Neural cell (in vitro differentiated cells): ENCODE results near the gene HLCS. TPM values are rescaled to one million over a fixed set of nuclear protein-coding genes. Genes with fewer than 3 reads are reported as not detected.

Experiments used
- H2AFZ ChIP-seq: fragments of 200-600, 300-800 bp; sonication (generic), shearing (Covaris generic); 2 replicates; pipeline ENCODE4 v1.6.0; 2014; ENCODE audit warnings: low read depth, mild to moderate bottlenecking, antibody characterized with exemption, low read length, moderate library complexity
- H3F3A ChIP-seq: fragments of 200-600 bp; shearing (Covaris generic); 2 replicates; pipeline ENCODE4 v1.6.1; 2016; ENCODE audit warnings: mild to moderate bottlenecking, moderate library complexity, mixed read lengths, antibody characterized with exemption, low read length; ENCODE audit not compliant: insufficient read depth, poor library complexity, severe bottlenecking
- H3K27ac ChIP-seq: fragments of 200-600, 300-800 bp; sonication (generic), shearing (Covaris generic); 2 replicates; pipeline ENCODE4 v1.5.1; 2014; ENCODE audit warnings: mild to moderate bottlenecking, low read length, moderate library complexity
- H3K27me3 ChIP-seq: fragments of 300-800, 200-600 bp; sonication (generic), shearing (Covaris generic); 2 replicates; pipeline ENCODE4 v1.6.0; 2014; ENCODE audit warnings: mild to moderate bottlenecking, low read depth, low read length, moderate library complexity; ENCODE audit not compliant: insufficient read depth
- H3K36me3 ChIP-seq: fragments of 300-800, 200-600 bp; sonication (generic), shearing (Covaris generic); 2 replicates; pipeline ENCODE4 v1.5.1; 2014; ENCODE audit warnings: mild to moderate bottlenecking, antibody characterized with exemption, low read length, moderate library complexity; ENCODE audit not compliant: insufficient read depth
- H3K4me2 ChIP-seq: fragments of 300-800, 200-600 bp; sonication (generic), shearing (Covaris generic); 2 replicates; pipeline ENCODE4 v1.6.0; 2014; ENCODE audit warnings: mild to moderate bottlenecking, low read length
- H3K4me3 ChIP-seq: fragments of 300-800, 200-600 bp; sonication (generic), shearing (Covaris generic); 2 replicates; pipeline ENCODE4 v1.5.1; 2014; ENCODE audit warnings: mild to moderate bottlenecking, low read length, moderate library complexity
- H3K79me2 ChIP-seq: fragments of 200-600 bp; shearing (Covaris generic); replicated peaks from 2 replicates; pipeline ENCODE4 v1.6.0; 2014; ENCODE audit warnings: mild to moderate bottlenecking, low read length, moderate library complexity; ENCODE audit not compliant: insufficient read depth
- H3K9ac ChIP-seq: fragments of 300-800, 200-600 bp; sonication (generic), shearing (Covaris generic); 2 replicates; pipeline ENCODE4 v1.6.1; 2016; ENCODE audit warnings: mild to moderate bottlenecking, low read length, mixed read lengths
- H3K9me2 ChIP-seq: fragments of 200-600 bp; shearing (Covaris generic); 2 replicates; pipeline ENCODE4 v1.6.1; 2016; ENCODE audit warnings: mild to moderate bottlenecking, low read length, mixed read lengths; ENCODE audit not compliant: insufficient read depth
- H3K9me3 ChIP-seq: fragments of 200-600, 300-800 bp; sonication (generic), shearing (Covaris generic); 2 replicates; pipeline ENCODE4 v1.6.1; 2016; ENCODE audit warnings: mild to moderate bottlenecking, mixed run types, low read length, moderate library complexity, mixed read lengths
- H4K20me1 ChIP-seq: fragments of 200-600 bp; shearing (Covaris generic); 2 replicates; pipeline ENCODE4 v1.6.1; 2016; ENCODE audit warnings: mild to moderate bottlenecking, mixed run types; ENCODE audit not compliant: insufficient read depth
- EP300 ChIP-seq: fragments of 450-650 bp; conservative IDR thresholded peaks from 2 replicates; pipeline ENCODE4 v1.6.1; 2014; ENCODE audit warnings: antibody characterized with exemption, mild to moderate bottlenecking, moderate library complexity; ENCODE audit not compliant: poor library complexity, severe bottlenecking
- EZH2 ChIP-seq: fragments of 200-600, 300-800 bp; shearing (Covaris generic), sonication (generic); IDR thresholded peaks from 2 replicates; pipeline ENCODE4 v1.6.1; 2014; ENCODE audit warnings: antibody characterized with exemption, low read length, borderline replicate concordance, mild to moderate bottlenecking; ENCODE audit not compliant: insufficient read depth, poor library complexity, severe bottlenecking
- MXI1 ChIP-seq: fragments of 450-650 bp; conservative IDR thresholded peaks from 2 replicates; pipeline ENCODE4 v1.6.1; 2014; ENCODE audit warnings: antibody characterized with exemption, mild to moderate bottlenecking; ENCODE audit not compliant: poor library complexity, severe bottlenecking
- POLR2AphosphoS5 ChIP-seq: IDR thresholded peaks from 2 replicates; pipeline ENCODE4 v1.6.1; 2012
- RAD21 ChIP-seq: fragments of 450-650 bp; conservative IDR thresholded peaks from 2 replicates; pipeline ENCODE4 v1.6.1; 2014; ENCODE audit warnings: antibody characterized with exemption, mild to moderate bottlenecking, moderate library complexity
- SMC3 ChIP-seq: fragments of 450-650 bp; conservative IDR thresholded peaks from 2 replicates; pipeline ENCODE4 v1.6.1; 2014; ENCODE audit warnings: antibody characterized with exemption, mild to moderate bottlenecking, moderate library complexity; ENCODE audit not compliant: poor library complexity
- TAF1 ChIP-seq: IDR thresholded peaks from 2 replicates; pipeline ENCODE4 v1.6.1; 2012; ENCODE audit warnings: low read depth
- polyA plus RNA-seq: library from polyadenylated mRNA; depleted of rRNA; stranded (reverse); fragments of >200 nt; gene quantifications from 2 replicates; pipeline ENCODE4 v1.2.3, GENCODE V29; 2014
- TF ChIP-seq, protein P1 (sequence below): fragments of 450-650 bp; IDR thresholded peaks from 2 replicates; pipeline ENCODE4 v1.5.1; 2014; ENCODE audit warnings: antibody characterized with exemption, mild to moderate bottlenecking, moderate library complexity; ENCODE audit not compliant: poor library complexity, severe bottlenecking
- TF ChIP-seq, protein P2 (sequence below): IDR thresholded peaks from 2 replicates; pipeline ENCODE4 v1.6.1; 2012; ENCODE audit warnings: borderline replicate concordance

The HLCS gene
- polyA plus RNA-seq, 1 donor from 2014 or later = 12.1 TPM

GRCh38 chr21:36732217-36732616 lies 234.3 kb downstream of the HLCS start:
- Histone ChIP-seq H3K4me3 (no peak overlapping the region), H2AFZ (no peak overlapping the region), H3K27me3 (no peaks in the 10 kb centered on the region), H3K36me3 (no peaks in the 10 kb centered on the region), H3K4me2 (no peak overlapping the region), H3F3A (no peaks in the 10 kb centered on the region), H3K9ac (no peak overlapping the region), H3K9me3 (no peaks in the 10 kb centered on the region), H4K20me1 (no peaks in the 10 kb centered on the region), H3K79me2 (no peaks in the 10 kb centered on the region), H3K9me2 (no peaks in the 10 kb centered on the region), H3K27ac (no peak overlapping the region)
- TF ChIP-seq POLR2AphosphoS5 (no peak), EZH2 (no peak), RAD21 (no peak), TAF1 (no peak), MXI1 (no peak), EP300 (no peak), SMC3 (no peak)
- TF ChIP-seq, protein P1, sequence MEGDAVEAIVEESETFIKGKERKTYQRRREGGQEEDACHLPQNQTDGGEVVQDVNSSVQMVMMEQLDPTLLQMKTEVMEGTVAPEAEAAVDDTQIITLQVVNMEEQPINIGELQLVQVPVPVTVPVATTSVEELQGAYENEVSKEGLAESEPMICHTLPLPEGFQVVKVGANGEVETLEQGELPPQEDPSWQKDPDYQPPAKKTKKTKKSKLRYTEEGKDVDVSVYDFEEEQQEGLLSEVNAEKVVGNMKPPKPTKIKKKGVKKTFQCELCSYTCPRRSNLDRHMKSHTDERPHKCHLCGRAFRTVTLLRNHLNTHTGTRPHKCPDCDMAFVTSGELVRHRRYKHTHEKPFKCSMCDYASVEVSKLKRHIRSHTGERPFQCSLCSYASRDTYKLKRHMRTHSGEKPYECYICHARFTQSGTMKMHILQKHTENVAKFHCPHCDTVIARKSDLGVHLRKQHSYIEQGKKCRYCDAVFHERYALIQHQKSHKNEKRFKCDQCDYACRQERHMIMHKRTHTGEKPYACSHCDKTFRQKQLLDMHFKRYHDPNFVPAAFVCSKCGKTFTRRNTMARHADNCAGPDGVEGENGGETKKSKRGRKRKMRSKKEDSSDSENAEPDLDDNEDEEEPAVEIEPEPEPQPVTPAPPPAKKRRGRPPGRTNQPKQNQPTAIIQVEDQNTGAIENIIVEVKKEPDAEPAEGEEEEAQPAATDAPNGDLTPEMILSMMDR = no peak
- TF ChIP-seq, protein P2, sequence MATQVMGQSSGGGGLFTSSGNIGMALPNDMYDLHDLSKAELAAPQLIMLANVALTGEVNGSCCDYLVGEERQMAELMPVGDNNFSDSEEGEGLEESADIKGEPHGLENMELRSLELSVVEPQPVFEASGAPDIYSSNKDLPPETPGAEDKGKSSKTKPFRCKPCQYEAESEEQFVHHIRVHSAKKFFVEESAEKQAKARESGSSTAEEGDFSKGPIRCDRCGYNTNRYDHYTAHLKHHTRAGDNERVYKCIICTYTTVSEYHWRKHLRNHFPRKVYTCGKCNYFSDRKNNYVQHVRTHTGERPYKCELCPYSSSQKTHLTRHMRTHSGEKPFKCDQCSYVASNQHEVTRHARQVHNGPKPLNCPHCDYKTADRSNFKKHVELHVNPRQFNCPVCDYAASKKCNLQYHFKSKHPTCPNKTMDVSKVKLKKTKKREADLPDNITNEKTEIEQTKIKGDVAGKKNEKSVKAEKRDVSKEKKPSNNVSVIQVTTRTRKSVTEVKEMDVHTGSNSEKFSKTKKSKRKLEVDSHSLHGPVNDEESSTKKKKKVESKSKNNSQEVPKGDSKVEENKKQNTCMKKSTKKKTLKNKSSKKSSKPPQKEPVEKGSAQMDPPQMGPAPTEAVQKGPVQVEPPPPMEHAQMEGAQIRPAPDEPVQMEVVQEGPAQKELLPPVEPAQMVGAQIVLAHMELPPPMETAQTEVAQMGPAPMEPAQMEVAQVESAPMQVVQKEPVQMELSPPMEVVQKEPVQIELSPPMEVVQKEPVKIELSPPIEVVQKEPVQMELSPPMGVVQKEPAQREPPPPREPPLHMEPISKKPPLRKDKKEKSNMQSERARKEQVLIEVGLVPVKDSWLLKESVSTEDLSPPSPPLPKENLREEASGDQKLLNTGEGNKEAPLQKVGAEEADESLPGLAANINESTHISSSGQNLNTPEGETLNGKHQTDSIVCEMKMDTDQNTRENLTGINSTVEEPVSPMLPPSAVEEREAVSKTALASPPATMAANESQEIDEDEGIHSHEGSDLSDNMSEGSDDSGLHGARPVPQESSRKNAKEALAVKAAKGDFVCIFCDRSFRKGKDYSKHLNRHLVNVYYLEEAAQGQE = no peak

GRCh38 chr21:36730291-36731281 lies 235.9 kb downstream of the HLCS start:
- no peaks in the 10 kb centered on the region for H3K9me3 ChIP-seq
- H3K4me3 ChIP-seq = no peak overlapping the region
- H3K79me2 ChIP-seq = no peaks in the 10 kb centered on the region
- no peaks in the 10 kb centered on the region for H4K20me1 ChIP-seq
- H3F3A ChIP-seq = no peaks in the 10 kb centered on the region
- H3K27me3 ChIP-seq = no peaks in the 10 kb centered on the region
- H2AFZ ChIP-seq = no peak overlapping the region
- H3K27ac ChIP-seq = no peak overlapping the region
- TF ChIP-seq RAD21 (no peak), SMC3 (no peak), EP300 (no peak), EZH2 (no peak), POLR2AphosphoS5 (no peak), TAF1 (no peak), MXI1 (no peak)
- TF ChIP-seq, protein P1 = no peak
- TF ChIP-seq, protein P2 = no peak
- H3K36me3 ChIP-seq = no peaks in the 10 kb centered on the region
- no peak overlapping the region for H3K4me2 ChIP-seq
- no peak overlapping the region for H3K9ac ChIP-seq
- H3K9me2 ChIP-seq = no peaks in the 10 kb centered on the region
